SU-DHL-6 (cell line): Measurements from ENCODE around the gene DMRTA1.

ENCODE experiments used
- CTCF ChIP-seq: fragments of 200-600 bp; sonication (generic); IDR thresholded peaks from one replicate; pipeline ENCODE4 v1.5.1; 2017; ENCODE audit warnings: antibody characterized with exemption, mild to moderate bottlenecking, low read length, moderate library complexity; ENCODE audit not compliant: insufficient read depth, poor library complexity, severe bottlenecking
- EZH2phosphoT487 ChIP-seq: fragments of 200-600 bp; sonication (generic), shearing (Covaris generic); conservative IDR thresholded peaks from 2 replicates; pipeline ENCODE4 v1.6.1; 2018; ENCODE audit warnings: mild to moderate bottlenecking, antibody characterized with exemption, low read length, moderate library complexity, mixed read lengths

GRCh38 chr9:22427226-22427880 is 19.3 kb upstream of the DMRTA1 start:
- TF ChIP-seq CTCF = no peak
- TF ChIP-seq EZH2phosphoT487 = no peak
